Ovary (tissue), 3 donors: ENCODE results near the gene ZNF747.

Experiments used
- CTCF ChIP-seq, 3 donors: fragments of 450-650 bp in 2 of 3; fragments of 200-600 bp in 1 of 3; IDR thresholded peaks; one replicate each; pipeline versions ENCODE4 v1.5.1 to v1.8.0; 2016 to 2022; ENCODE audit warnings: antibody characterized with exemption in 3 of 3, mild to moderate bottlenecking in 1 of 3
- EP300 ChIP-seq: sonication (generic); formaldehyde crosslinking; IDR thresholded peaks from one replicate; pipeline ENCODE4 v1.6.1; 2017; ENCODE audit warnings: antibody characterized with exemption
- POLR2A ChIP-seq: fragments of 450-650 bp; IDR thresholded peaks from one replicate; pipeline ENCODE4 v1.6.1; 2017; ENCODE audit warnings: antibody characterized with exemption, mild to moderate bottlenecking, moderate library complexity
- donor health status: DM: no; HTN: no; CAD: no.

GRCh38 chr16:30490210-30490609, 44.4 kb downstream of the ZNF747 start:
- TF ChIP-seq CTCF (IDR thresholded peaks at IDR 0.05), result no peak
- TF ChIP-seq EP300, result no peak
- TF ChIP-seq POLR2A, result no peak
